HG03175 (cell line): ENCODE measurements around the gene ARNT2.
A peak's percentile ranks its signal among the peaks of the same experiment; 100 is the strongest.

Experiments
- ATAC-seq: cut with Tn5 transposase; IDR thresholded peaks from one replicate; pipeline ENCODE4 v1.9.1; 2021; ENCODE audit warnings: mild to moderate bottlenecking, moderate library complexity; ENCODE audit not compliant: unreplicated experiment

The ARNT2 gene

GRCh38 chr15:80441041-80441440, 36.9 kb downstream of the ARNT2 start:
- no peak for ATAC-seq

- no peak for ATAC-seq
These were observed 37.5 kb downstream of the ARNT2 start for GRCh38 chr15:80441714-80442113.

- no peak for ATAC-seq
These were observed 38.7 kb downstream of the ARNT2 start for GRCh38 chr15:80442728-80443403.

- ATAC-seq, result no peak
These were observed 40.6 kb downstream of the ARNT2 start for GRCh38 chr15:80444680-80445251.

GRCh38 chr15:80445300-80446041, 41.3 kb downstream of the ARNT2 start:
- no peak for ATAC-seq

- ATAC-seq, result no peak
These were observed 42.9 kb downstream of the ARNT2 start for GRCh38 chr15:80447077-80447476.

- ATAC-seq, result no peak
These were observed 45.6 kb downstream of the ARNT2 start for GRCh38 chr15:80449825-80450224.

- ATAC-seq, result no peak
These were observed 46.7 kb downstream of the ARNT2 start for GRCh38 chr15:80450811-80451321.

- ATAC-seq, result no peak
These were observed 48.0 kb downstream of the ARNT2 start for GRCh38 chr15:80452166-80452565.

- ATAC-seq, result no peak
These were observed 51.0 kb downstream of the ARNT2 start for GRCh38 chr15:80455051-80455648.

GRCh38 chr15:80455668-80456442, 51.7 kb downstream of the ARNT2 start:
- ATAC-seq, result peak; percentile 67

GRCh38 chr15:80456517-80457492, 52.6 kb downstream of the ARNT2 start:
- no peak for ATAC-seq

GRCh38 chr15:80457896-80458295, 53.7 kb downstream of the ARNT2 start:
- ATAC-seq, result no peak

- ATAC-seq, result no peak
These were observed 54.4 kb downstream of the ARNT2 start for GRCh38 chr15:80458580-80458979.

GRCh38 chr15:80459380-80459779, 55.2 kb downstream of the ARNT2 start:
- ATAC-seq, result no peak

- no peak for ATAC-seq
These were observed 55.6 kb downstream of the ARNT2 start for GRCh38 chr15:80459818-80460217.

- no peak for ATAC-seq
These were observed 57.3 kb downstream of the ARNT2 start for GRCh38 chr15:80461356-80462095.

GRCh38 chr15:80462111-80462510, 57.9 kb downstream of the ARNT2 start:
- ATAC-seq, result no peak
